Activated naive CD8-positive, alpha-beta T cell treated with anti-CD3 and anti-CD28 coated beads for 36 hours (primary cell): Measurements from ENCODE around the gene ST6GALNAC2. TPM values are rescaled to one million over a fixed set of nuclear protein-coding genes. Genes with fewer than 3 reads are reported as not detected.

Source experiments
- DNase-seq: peaks from one replicate; pipeline ENCODE4 v3.0.0; 2021
- H3K27ac Mint-ChIP-seq: one replicate; pipeline ENCODE4 v1.8.0; 2022; ENCODE audit warnings: mild to moderate bottlenecking, moderate library complexity, mixed read lengths
- H3K27me3 Mint-ChIP-seq: one replicate; pipeline ENCODE4 v1.8.0; 2022; ENCODE audit warnings: mild to moderate bottlenecking, mixed read lengths
- H3K36me3 Mint-ChIP-seq: one replicate; pipeline ENCODE4 v1.8.0; 2021; ENCODE audit warnings: mild to moderate bottlenecking, mixed read lengths
- H3K4me1 Mint-ChIP-seq: one replicate; pipeline ENCODE4 v1.8.0; 2021; ENCODE audit warnings: mixed read lengths
- H3K4me3 Mint-ChIP-seq: one replicate; pipeline ENCODE4 v1.8.0; 2022; ENCODE audit warnings: mild to moderate bottlenecking, moderate library complexity, mixed read lengths
- H3K9me3 Mint-ChIP-seq: one replicate; pipeline ENCODE4 v1.8.0; 2022; ENCODE audit warnings: mixed read lengths
- total RNA-seq, 2 experiments: library from RNA; stranded (reverse); gene quantifications; one replicate each; pipeline ENCODE4 v1.2.3, GENCODE V29; 2021

Gene ST6GALNAC2
- total RNA-seq, 2 experiments from 2014 or later = not detected

DNA sequence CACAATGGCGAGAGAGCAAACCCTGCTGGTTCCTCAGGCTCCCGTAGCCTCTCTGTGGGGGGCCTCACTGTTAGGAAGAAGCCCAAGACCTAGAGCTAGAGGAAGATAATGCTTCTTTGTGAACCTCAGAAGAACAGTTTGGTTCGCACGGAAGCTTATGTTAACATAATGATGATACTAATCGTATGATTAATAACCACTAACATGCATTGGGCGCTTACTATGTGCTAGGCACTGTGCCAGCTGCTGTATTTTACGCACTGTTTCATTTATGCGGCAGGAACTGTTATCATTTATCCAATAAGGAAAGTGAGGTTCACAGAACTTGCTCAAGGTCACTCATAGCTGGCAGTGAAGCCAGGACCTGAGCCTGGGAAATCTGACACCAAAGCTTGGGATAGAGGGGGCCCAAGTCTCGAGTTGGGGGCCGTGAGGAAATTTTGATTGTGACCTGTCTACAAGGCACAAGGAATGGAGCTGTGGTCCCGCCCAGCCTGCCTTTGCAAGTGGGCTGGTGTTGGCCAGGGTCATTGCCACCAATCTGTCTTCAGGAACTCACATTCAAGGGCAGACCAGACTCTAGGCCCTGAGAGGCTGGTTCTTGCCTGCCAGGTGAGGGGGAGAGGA is 39.0 kb downstream of the ST6GALNAC2 start:
- H3K4me1 Mint-ChIP-seq = peaks cover 6% of the 10 kb centered on the region
- H3K9me3 Mint-ChIP-seq = no peaks in the 10 kb centered on the region
- no peak overlapping the region for H3K4me3 Mint-ChIP-seq
- peaks cover 3% of the 10 kb centered on the region for H3K27me3 Mint-ChIP-seq
- DNase-seq = no peak
- H3K27ac Mint-ChIP-seq = no peak overlapping the region
- H3K36me3 Mint-ChIP-seq = no peaks in the 10 kb centered on the region

DNA sequence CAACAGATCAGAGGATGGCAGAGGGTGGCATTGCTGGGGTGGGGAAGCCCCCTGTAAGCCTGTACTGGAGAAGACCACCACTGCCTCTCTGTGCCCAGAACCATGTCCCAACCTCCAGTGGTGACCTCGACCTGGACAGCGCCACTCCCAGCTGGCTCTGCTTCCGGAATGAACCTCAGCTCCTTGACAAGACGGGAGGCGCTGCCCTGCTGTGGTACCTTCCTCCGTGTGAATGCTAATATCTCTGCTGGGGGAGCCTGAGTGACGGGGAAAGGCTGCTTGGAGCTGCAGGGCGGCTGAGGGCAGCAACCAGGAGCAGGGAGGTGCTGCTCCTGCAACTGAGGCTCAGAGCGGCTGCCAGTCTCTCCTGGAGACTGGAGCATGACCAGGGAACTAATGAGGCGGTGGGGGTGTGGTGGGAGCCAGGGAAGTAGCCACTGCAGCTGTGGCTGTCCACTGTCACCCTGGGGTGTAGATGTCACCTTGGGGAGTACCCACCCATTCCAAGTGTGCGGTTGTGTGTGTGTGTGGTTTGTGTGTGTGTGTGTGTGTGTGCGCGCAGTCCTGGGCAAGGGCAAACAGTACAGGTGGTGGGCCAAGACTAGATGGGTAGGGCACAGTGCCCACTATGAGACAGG is 39.6 kb downstream of the ST6GALNAC2 start:
- H3K27me3 Mint-ChIP-seq = peaks cover 3% of the 10 kb centered on the region
- H3K4me3 Mint-ChIP-seq = no peak overlapping the region
- peaks cover 6% of the 10 kb centered on the region for H3K4me1 Mint-ChIP-seq
- no peaks in the 10 kb centered on the region for H3K36me3 Mint-ChIP-seq
- H3K9me3 Mint-ChIP-seq = no peaks in the 10 kb centered on the region
- H3K27ac Mint-ChIP-seq = no peak overlapping the region
- DNase-seq = no peak

DNA sequence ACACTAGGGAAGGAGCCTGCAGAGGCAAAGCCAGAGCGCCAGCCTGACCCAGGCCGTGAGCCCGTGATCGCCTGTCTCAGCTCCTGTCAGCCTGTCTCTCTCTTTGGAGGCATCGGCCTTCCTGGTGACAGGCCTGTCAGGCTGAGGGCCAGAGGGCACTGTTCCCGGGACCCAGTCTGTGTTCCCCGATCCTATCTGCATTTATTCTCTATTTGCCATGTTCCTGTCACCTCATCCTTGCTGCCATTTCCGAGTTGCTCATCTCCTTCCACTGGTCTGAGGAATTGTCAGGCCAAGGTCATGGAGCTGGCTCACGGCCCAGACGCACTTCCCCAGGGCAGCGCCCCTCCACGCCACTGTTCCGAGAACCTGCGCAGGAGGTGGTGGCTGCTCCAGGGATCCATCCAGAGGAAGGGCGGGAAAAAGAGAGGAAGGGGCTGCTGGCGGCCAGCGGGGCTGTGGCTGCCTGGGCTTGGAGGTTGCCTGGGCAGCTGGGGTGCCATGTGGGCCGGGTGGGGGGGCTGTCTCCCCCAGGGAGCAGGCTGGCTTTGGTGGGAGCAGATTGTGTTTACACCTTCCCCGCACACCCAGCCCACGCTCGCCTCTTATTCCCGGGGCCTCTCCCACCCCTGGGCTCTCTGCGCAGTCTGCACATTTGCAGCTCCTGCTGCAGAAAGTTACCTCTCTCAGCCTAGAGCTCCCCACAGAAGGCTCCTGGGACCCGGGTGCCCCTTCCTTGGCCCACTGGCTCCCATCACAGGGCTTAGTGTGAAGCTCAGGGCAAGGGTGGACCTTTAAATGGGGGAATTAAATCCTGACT is 40.9 kb downstream of the ST6GALNAC2 start:
- no peak for DNase-seq
- peaks cover 3% of the 10 kb centered on the region for H3K27me3 Mint-ChIP-seq
- peaks cover 3% of the 10 kb centered on the region for H3K4me1 Mint-ChIP-seq
- no peaks in the 10 kb centered on the region for H3K9me3 Mint-ChIP-seq
- no peaks in the 10 kb centered on the region for H3K36me3 Mint-ChIP-seq
- no peak overlapping the region for H3K27ac Mint-ChIP-seq
- no peak overlapping the region for H3K4me3 Mint-ChIP-seq

DNA sequence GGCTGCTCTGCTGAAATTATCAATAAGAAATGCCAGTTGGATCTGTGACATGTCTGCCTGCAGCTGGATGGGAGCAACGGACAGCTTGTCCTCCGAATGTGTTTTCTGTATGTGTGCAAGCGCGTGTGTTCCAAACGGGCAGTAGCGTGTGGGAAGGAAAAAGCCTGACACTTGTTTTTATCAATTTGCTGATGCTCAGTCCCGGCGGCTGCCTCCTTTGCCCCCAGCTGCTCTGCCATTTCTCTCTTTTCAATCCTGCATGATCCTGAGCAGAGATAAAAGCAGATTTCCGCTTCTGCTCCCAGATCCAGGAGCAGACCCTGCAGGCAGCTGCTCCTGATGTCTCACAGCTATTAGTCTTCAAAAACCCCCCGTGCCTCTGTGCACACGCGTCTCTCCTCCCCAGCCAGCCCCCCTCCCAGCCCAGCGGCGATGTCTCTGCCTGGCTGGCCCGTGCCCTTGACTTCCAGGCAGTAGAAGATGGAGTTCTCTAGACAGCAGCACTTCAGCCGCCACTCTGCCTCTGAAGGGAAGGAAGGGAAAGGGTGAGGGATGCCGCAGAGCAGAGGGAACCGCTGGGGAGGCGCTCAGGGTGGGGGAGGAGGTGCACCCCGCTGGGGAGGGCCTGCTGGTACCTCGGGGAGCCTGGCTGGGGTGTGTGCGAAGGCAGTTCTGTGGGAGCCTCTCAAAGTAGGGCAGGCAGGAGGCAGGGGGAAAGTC is 41.7 kb downstream of the ST6GALNAC2 start:
- peaks cover 10% of the 10 kb centered on the region for H3K27me3 Mint-ChIP-seq
- H3K4me3 Mint-ChIP-seq = no peak overlapping the region
- no peaks in the 10 kb centered on the region for H3K9me3 Mint-ChIP-seq
- DNase-seq = no peak
- no peak overlapping the region for H3K27ac Mint-ChIP-seq
- H3K36me3 Mint-ChIP-seq = no peaks in the 10 kb centered on the region
- peaks cover 3% of the 10 kb centered on the region for H3K4me1 Mint-ChIP-seq

DNA sequence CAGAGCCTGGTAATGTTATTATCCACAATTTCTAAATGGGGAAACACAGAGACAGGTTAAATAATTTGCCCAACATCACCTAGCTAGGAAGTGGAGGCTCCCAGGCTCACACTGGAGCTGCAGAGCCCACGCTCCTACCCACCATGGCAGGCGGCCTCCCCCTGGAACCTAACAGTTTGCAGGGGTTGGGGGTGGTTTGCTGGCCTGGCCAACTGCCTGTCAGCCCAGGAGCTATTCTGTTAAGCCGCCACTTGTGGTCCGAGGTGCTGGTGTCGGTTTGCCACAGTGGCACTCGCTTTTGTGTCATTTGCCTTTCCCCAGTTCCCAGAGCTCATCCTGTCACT is 42.2 kb downstream of the ST6GALNAC2 start:
- Mint-ChIP-seq H3K4me1 (peaks cover 3% of the 10 kb centered on the region), H3K9me3 (no peaks in the 10 kb centered on the region), H3K27me3 (peaks cover 15% of the 10 kb centered on the region), H3K4me3 (no peak overlapping the region), H3K27ac (no peak overlapping the region), H3K36me3 (no peaks in the 10 kb centered on the region)
- no peak for DNase-seq

DNA sequence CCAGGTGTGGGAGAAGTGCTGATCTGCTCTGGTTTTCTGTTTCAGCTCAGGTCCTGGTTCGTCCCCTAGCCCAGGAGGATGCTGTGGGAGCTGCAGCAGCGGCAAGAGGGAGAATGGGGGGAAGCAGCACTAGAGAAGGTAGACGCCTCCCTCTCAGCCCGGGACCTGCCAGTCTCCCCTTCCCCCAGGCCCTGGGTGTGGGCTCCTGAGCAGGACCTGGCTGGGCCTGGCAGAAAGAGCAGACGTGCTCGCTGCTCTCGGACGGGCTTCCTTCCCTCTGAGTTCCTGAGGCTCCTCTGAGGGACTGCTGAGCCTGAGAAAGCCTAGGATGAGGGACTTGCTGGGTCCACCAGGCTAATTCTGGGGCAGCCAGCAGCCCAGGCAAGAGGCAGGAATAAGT is 42.7 kb downstream of the ST6GALNAC2 start:
- peaks cover 17% of the 10 kb centered on the region for H3K27me3 Mint-ChIP-seq
- no peak overlapping the region for H3K4me3 Mint-ChIP-seq
- DNase-seq = no peak
- no peaks in the 10 kb centered on the region for H3K9me3 Mint-ChIP-seq
- H3K4me1 Mint-ChIP-seq = peaks cover 3% of the 10 kb centered on the region
- no peak overlapping the region for H3K27ac Mint-ChIP-seq
- no peaks in the 10 kb centered on the region for H3K36me3 Mint-ChIP-seq

DNA sequence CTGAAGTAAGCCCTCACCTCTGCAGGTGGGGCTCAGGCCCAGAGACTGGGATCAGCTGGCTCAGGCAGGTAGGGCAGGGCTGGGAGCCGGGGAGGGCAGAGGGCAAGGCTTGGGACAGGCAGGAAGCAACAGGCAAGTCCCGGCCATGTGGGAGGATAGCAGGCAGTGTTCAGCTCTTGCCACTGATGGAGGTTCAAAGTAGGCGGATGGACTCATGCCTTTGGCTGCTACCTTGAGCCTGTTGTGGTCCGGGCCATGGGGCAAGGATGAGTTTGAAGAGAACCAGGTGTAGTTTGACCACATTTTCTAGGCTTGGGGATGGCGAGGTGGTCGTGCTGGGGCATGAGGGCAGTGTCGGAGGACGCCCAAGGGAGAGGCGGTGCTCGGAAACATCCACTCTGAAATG is 43.1 kb downstream of the ST6GALNAC2 start:
- Mint-ChIP-seq H3K4me3 (no peak overlapping the region), H3K27me3 (peaks cover 17% of the 10 kb centered on the region), H3K36me3 (no peaks in the 10 kb centered on the region), H3K4me1 (peaks cover 3% of the 10 kb centered on the region), H3K9me3 (no peaks in the 10 kb centered on the region), H3K27ac (peak overlapping the region; percentile 2)
- no peak for DNase-seq

DNA sequence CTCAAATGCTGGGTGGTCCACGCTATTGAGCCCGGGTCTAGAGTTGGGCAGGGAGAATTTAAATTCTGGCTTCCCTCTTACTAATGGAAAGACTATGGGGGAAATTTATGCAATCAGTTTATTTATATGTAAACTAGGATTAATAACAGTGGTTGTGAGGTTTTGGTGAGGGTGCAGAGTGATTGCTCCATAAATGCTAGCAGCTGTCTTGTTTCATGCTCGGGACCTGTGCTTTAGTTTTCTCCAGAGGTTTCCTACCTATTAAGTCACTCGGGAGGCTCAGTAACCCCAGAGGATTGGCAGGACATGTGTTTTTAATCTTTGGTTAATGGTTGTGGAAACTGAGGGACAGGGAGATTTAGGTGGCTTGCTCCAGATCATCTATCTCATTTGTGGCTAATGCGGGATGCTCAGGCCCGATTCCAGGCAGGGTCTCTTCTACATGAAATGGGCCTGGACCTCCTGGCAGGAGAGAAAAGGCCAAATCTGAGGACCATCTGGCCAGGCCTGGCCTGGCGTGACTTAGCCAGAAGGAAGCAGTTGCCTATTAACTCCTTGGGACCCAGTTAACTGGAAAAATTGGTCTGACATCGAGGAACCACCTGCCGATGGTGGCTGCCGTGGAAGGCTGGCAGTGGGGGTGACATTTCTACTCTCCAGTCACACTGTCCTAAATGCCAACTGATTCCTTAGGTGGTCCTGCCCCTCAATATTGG is 43.8 kb downstream of the ST6GALNAC2 start:
- Mint-ChIP-seq H3K27me3 (peaks cover 19% of the 10 kb centered on the region), H3K4me3 (no peak overlapping the region), H3K9me3 (no peaks in the 10 kb centered on the region), H3K36me3 (no peaks in the 10 kb centered on the region), H3K27ac (no peak overlapping the region), H3K4me1 (peaks cover 3% of the 10 kb centered on the region)
- no peak for DNase-seq

DNA sequence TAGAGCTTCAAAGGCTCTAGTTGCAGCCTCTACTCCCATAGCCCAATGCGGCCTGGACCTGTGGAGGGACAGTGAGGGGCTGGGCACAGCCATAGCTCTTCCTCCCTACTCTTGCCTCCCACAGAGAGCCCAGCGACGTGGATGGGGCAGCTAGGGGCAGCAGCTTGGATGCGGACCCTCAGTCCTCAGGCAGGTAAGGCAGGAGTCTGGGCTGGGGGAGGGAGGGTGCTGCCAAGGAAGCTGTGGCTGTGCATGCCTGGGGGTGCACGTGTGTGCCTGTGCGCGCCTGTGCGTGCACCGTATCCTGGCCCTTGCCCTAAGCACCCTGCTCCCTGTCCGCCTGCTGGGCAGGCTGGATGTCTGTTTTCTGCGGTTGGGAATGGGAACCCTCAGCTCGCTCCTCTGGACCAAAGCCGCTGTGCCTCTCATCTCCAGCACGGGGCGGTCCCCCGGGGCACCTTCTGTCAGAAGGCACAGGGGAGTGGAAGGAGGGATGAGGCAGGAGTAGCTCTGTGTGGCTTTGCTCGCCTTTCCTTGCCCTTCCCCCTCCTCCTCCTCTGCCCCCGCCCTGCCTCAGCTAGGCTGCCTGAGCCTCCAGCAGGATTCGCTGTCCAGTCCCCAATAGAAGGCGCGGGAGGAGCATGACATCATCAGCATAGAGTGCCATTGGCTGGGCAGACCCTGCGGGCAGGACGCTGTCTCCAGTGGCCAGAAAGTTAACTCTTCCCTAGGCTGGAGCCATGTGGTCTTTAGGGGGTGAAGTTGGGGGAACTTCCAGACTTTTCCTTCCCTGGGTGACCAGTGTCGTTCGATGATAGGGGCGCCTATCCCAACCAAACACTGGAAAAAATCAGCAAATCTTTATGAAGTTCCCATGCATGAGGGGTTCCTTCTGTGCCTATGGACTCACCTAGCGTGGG is 45.0 kb downstream of the ST6GALNAC2 start:
- DNase-seq = peak; percentile 46
- H3K9me3 Mint-ChIP-seq = no peaks in the 10 kb centered on the region
- peaks cover 21% of the 10 kb centered on the region for H3K27me3 Mint-ChIP-seq

DNA sequence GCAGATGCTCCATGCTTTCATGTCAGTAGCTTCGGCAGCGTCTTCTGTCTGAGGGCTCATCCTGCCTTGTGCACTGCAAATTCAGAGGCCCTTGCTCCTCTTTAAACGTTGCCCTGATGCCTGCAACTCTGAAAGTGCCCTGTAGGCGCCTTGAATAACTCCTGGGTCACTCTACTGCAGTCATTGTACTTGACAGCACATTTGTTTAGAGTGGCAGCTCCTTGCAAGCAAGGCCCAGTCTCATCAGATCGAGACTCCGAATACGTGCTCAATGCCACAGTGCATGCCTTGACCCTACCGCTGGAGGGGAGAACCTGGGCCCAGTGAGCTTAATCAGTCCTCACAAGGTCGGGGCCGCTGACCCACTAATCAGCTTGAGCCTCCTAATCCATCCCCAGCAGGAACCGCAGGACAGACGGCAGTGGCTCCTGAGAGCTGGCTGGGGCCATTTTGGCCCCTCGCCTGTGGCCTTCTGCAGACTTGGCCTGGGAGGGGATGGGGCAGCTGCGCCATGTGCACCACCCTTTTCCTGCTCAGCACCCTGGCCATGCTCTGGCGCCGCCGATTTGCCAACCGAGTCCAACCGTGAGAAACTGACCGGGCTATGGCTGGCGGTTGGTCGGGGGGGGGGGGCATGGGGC is 45.9 kb downstream of the ST6GALNAC2 start, which contains the start of gene PRCD:
PRCD (plus strand) TSS at position 414 of the 641 bp plus-strand sequence; CDS start at position 512, 98 bp downstream.
- peak within 1 kb of the TSS; percentile 58 for H3K4me3 Mint-ChIP-seq
- no peaks in the 10 kb centered on the region for H3K36me3 Mint-ChIP-seq
- peaks cover 21% of the 10 kb centered on the region for H3K27me3 Mint-ChIP-seq
- peaks cover 3% of the 10 kb centered on the region for H3K4me1 Mint-ChIP-seq
- no peak within 1 kb of the TSS for H3K27ac Mint-ChIP-seq
- no peak for DNase-seq
- no peaks in the 10 kb centered on the region for H3K9me3 Mint-ChIP-seq

More for the DNA sequence above, 45.0 kb downstream of the ST6GALNAC2 start:
- Mint-ChIP-seq H3K4me3 (no peak overlapping the region), H3K27ac (no peak overlapping the region), H3K36me3 (no peaks in the 10 kb centered on the region), H3K4me1 (peaks cover 3% of the 10 kb centered on the region)

DNA sequence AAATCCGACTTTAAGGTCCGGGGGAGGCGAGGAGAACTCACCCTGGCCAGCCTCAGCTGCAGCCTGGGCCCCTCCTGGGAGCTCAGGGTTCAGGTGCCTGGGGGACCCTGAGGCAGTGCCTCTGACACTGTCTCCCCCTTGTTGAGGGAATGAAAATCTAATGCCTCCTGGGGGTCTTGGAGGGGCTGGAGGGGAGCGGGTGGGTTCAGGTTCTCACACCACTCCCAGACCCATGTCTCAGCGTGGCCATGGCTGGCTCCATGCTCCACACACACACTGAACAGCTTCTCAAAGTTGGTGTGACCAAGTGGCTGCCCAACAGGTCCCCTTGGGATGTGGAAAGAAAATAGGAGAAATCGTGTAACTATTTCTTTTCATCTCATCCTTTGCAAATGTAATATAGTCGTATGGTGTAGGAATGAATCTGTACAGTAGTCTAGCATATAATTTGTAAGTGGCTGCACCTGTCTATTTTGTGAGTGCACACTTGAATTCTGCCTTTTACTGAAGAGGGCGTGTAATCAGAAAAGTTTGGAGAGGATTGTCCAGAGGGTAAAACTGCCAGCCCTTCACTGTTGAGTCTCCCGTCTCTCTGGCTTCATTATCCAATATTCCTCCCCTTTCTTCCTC is 46.6 kb downstream of the ST6GALNAC2 start:
- DNase-seq = no peak
- H3K27ac Mint-ChIP-seq = no peak overlapping the region
- no peaks in the 10 kb centered on the region for H3K36me3 Mint-ChIP-seq
- H3K4me3 Mint-ChIP-seq = peak overlapping the region; percentile 58
- peaks cover 3% of the 10 kb centered on the region for H3K4me1 Mint-ChIP-seq
- no peaks in the 10 kb centered on the region for H3K9me3 Mint-ChIP-seq
- H3K27me3 Mint-ChIP-seq = peaks cover 21% of the 10 kb centered on the region

DNA sequence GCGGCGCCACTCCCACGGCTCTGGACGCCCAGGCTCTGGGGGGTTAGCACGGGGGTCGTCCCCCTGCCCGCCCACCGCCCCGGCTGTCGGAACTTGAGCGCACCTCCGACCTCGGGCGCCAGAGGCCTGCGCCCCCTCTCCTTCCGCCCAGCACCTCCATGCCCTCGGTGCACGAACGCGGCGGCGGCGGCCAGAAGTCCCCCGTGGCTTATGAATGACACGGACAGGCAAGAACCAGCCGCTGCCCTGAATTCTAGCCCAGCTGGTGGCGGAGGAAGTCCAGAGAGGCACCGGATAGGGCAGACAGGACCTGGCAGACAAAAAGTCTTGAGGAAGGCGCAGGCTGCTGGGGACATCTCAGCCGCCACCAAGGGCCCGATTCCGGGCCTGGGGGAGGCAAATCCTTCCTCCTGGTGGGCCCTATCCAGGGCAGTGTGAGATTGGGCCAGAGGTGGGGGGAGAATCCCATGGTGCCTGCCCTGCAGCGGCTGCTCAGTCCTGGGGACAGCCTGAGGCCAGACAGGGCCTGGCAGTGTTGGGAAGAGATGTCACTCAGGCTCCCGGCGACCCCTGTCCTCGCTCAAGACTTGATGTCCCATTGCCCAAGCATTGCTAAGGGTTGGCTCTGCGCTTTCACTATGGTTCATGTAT is 47.3 kb downstream of the ST6GALNAC2 start:
- H3K9me3 Mint-ChIP-seq = no peaks in the 10 kb centered on the region
- H3K27me3 Mint-ChIP-seq = peaks cover 21% of the 10 kb centered on the region
- no peak overlapping the region for H3K27ac Mint-ChIP-seq
- H3K36me3 Mint-ChIP-seq = no peaks in the 10 kb centered on the region
- H3K4me3 Mint-ChIP-seq = peak overlapping the region; percentile 58
- H3K4me1 Mint-ChIP-seq = peaks cover 3% of the 10 kb centered on the region
- DNase-seq = no peak
